ENCODE results near the gene PPP1R13B.

The PPP1R13B gene

GRCh38 chr14:103731916-103732867 lies 115.2 kb downstream of the PPP1R13B start:
- no peak for DNase-seq (ENCODE audit: low read depth in 2 of 2)

GRCh38 chr14:103731481-103731880 lies 115.9 kb downstream of the PPP1R13B start:
- DNase-seq (ENCODE audit: low read depth in 2 of 2): no peak

GRCh38 chr14:103730490-103731035 lies 116.8 kb downstream of the PPP1R13B start:
- DNase-seq (ENCODE audit: low read depth in 2 of 2): no peak

GRCh38 chr14:103729496-103730448 lies 117.6 kb downstream of the PPP1R13B start:
- DNase-seq (ENCODE audit: low read depth in 2 of 2): no peak

- no peak for DNase-seq (ENCODE audit: low read depth in 2 of 2)
Measured at GRCh38 chr14:103728721-103729120, 118.7 kb downstream of the PPP1R13B start.

GRCh38 chr14:103728141-103728540 lies 119.2 kb downstream of the PPP1R13B start:
- DNase-seq (ENCODE audit: low read depth in 2 of 2): no peak

GRCh38 chr14:103727313-103727980 lies 119.9 kb downstream of the PPP1R13B start:
- DNase-seq (ENCODE audit: low read depth in 2 of 2): no peak

- DNase-seq (ENCODE audit: low read depth in 2 of 2): no peak
Measured at GRCh38 chr14:103726474-103726873, 120.9 kb downstream of the PPP1R13B start.

- DNase-seq (ENCODE audit: low read depth in 2 of 2): no peak
Measured at GRCh38 chr14:103725739-103726395, 121.5 kb downstream of the PPP1R13B start.

- DNase-seq (ENCODE audit: low read depth in 2 of 2): no peak
Measured at GRCh38 chr14:103725001-103725682, 122.2 kb downstream of the PPP1R13B start.

- DNase-seq (ENCODE audit: low read depth in 2 of 2): no peak
Measured at GRCh38 chr14:103724116-103724515, 123.3 kb downstream of the PPP1R13B start.

GRCh38 chr14:103723748-103724081 lies 123.7 kb downstream of the PPP1R13B start:
- DNase-seq (ENCODE audit: low read depth in 2 of 2): no peak

- no peak for DNase-seq (ENCODE audit: low read depth in 2 of 2)
Measured at GRCh38 chr14:103721334-103722120, 125.8 kb downstream of the PPP1R13B start.

GRCh38 chr14:103719751-103720150 lies 127.6 kb downstream of the PPP1R13B start:
- no peak for DNase-seq (ENCODE audit: low read depth in 2 of 2)

- no peak for DNase-seq (ENCODE audit: low read depth in 2 of 2)
Measured at GRCh38 chr14:103718572-103718971, 128.8 kb downstream of the PPP1R13B start.

- DNase-seq (ENCODE audit: low read depth in 2 of 2): no peak
Measured at GRCh38 chr14:103716899-103717411, 130.4 kb downstream of the PPP1R13B start.

GRCh38 chr14:103716091-103716801 lies 131.1 kb downstream of the PPP1R13B start:
- no peak for DNase-seq (ENCODE audit: low read depth in 2 of 2)

Measured in stimulated activated CD4-positive, alpha-beta T cell treated with anti-CD3 and anti-CD28 coated beads, Interleukin-1b, Interleukin-23, amount 100 ng/mL, for 1 hour (primary cell).